HEK293 (cell line): ENCODE data around the gene UBE3B.

ENCODE experiments used
- CTCF ChIP-seq: fragments of 450-650 bp; formaldehyde crosslinking; IDR thresholded peaks from 2 replicates; pipeline ENCODE4 v1.5.1; 2016; ENCODE audit warnings: missing biosample characterization, missing genetic modification characterization
- INSM2 ChIP-seq: fragments of 450-650 bp; formaldehyde crosslinking; IDR thresholded peaks from 2 replicates; pipeline ENCODE4 v1.5.1; 2016; ENCODE audit warnings: missing biosample characterization, missing genetic modification characterization
- ZNF202 ChIP-seq: fragments of 450-650 bp; formaldehyde crosslinking; IDR thresholded peaks from 2 replicates; pipeline ENCODE4 v1.5.1; 2016; ENCODE audit warnings: missing biosample characterization, missing genetic modification characterization, borderline replicate concordance
- ZNF341 ChIP-seq: fragments of 450-650 bp; formaldehyde crosslinking; IDR thresholded peaks from 2 replicates; pipeline ENCODE4; 2016; ENCODE audit warnings: low read depth, missing biosample characterization, missing genetic modification characterization
- ZNF423 ChIP-seq: fragments of 450-650 bp; formaldehyde crosslinking; IDR thresholded peaks from 2 replicates; pipeline ENCODE4 v1.5.1; 2016; ENCODE audit warnings: missing biosample characterization, missing genetic modification characterization

GRCh38 chr12:109532721-109533486 is 55.5 kb downstream of the UBE3B start:
- TF ChIP-seq CTCF (tag by site-specific recombination), result no peak
- no peak for TF ChIP-seq INSM2 (tag by site-specific recombination)
- no peak for TF ChIP-seq ZNF202 (tag by site-specific recombination)
- TF ChIP-seq ZNF341, result no peak
- no peak for TF ChIP-seq ZNF423
